Mesenchymal stem cell (in vitro differentiated cells and primary cell): Measurements from ENCODE around the gene CST9.

Experiments used
- DNase-seq: peaks from one replicate; pipeline ENCODE4 v3.0.0-alpha.2; 2013
- H2AFZ ChIP-seq: one replicate; pipeline ENCODE4 v1.6.1; 2013; ENCODE audit warnings: low read depth, mild to moderate bottlenecking, control low read depth, inconsistent platforms, low read length, moderate library complexity
- H2AK5ac ChIP-seq: 2 replicates; pipeline ENCODE4 v1.6.1; 2013; ENCODE audit warnings: low read length, moderate library complexity, mild to moderate bottlenecking, inconsistent platforms; ENCODE audit not compliant: severe bottlenecking
- H2BK120ac ChIP-seq: one replicate; pipeline ENCODE4 v1.6.1; 2013; ENCODE audit warnings: low read depth, mild to moderate bottlenecking, inconsistent platforms, low read length, moderate library complexity
- H2BK12ac ChIP-seq, 2 experiments: one replicate each; pipeline ENCODE4 v1.6.1; 2013; ENCODE audit warnings: inconsistent platforms in 2 of 2, low read length in 2 of 2, mild to moderate bottlenecking in 2 of 2, moderate library complexity in 2 of 2, control low read depth in 1 of 2
- H2BK15ac ChIP-seq: one replicate; pipeline ENCODE4 v1.6.1; 2013; ENCODE audit warnings: mild to moderate bottlenecking, low read depth, inconsistent platforms; ENCODE audit not compliant: poor library complexity, severe bottlenecking
- H2BK5ac ChIP-seq: 2 replicates; pipeline ENCODE4 v1.6.1; 2013; ENCODE audit warnings: low read depth, mild to moderate bottlenecking, low read length, control low read depth, inconsistent platforms; ENCODE audit not compliant: poor library complexity, severe bottlenecking
- H3K14ac ChIP-seq, 2 experiments: one replicate each; pipeline ENCODE4 v1.6.1; 2013; ENCODE audit warnings: inconsistent platforms in 2 of 2, low read length in 2 of 2, control low read depth in 1 of 2, mild to moderate bottlenecking in 1 of 2, moderate library complexity in 1 of 2
- H3K18ac ChIP-seq, 2 experiments: one replicate each; pipeline ENCODE4 v1.6.1; 2013; ENCODE audit warnings: inconsistent platforms in 2 of 2, low read length in 2 of 2, control low read depth in 1 of 2, low read depth in 1 of 2, mild to moderate bottlenecking in 1 of 2
- H3K23ac ChIP-seq, 2 experiments: one replicate each; pipeline ENCODE4 v1.6.1; 2013; ENCODE audit warnings: inconsistent platforms in 2 of 2, low read length in 2 of 2, mild to moderate bottlenecking in 2 of 2, moderate library complexity in 2 of 2, control low read depth in 1 of 2
- H3K27ac ChIP-seq: 2 replicates; pipeline ENCODE4 v1.5.1; 2013; ENCODE audit warnings: mild to moderate bottlenecking, moderate library complexity, low read length, control low read depth, inconsistent platforms; ENCODE audit not compliant: poor library complexity, severe bottlenecking
- H3K27me3 ChIP-seq, 2 experiments: 2 replicates each; pipeline versions ENCODE4 v1.6.1 to v1.7.0; 2013; ENCODE audit warnings: low read length in 2 of 2, mild to moderate bottlenecking in 2 of 2, moderate library complexity in 2 of 2, control low read depth in 1 of 2, inconsistent platforms in 1 of 2; ENCODE audit not compliant: control insufficient read depth in 1 of 2, insufficient read depth in 1 of 2
- H3K36me3 ChIP-seq, 2 experiments: 2 replicates each; pipeline versions ENCODE4 v1.6.1 to v1.7.0; 2013; ENCODE audit warnings: low read length in 2 of 2, control low read depth in 1 of 2, inconsistent platforms in 1 of 2, low read depth in 1 of 2, mild to moderate bottlenecking in 1 of 2; ENCODE audit not compliant: insufficient read depth in 2 of 2, control insufficient read depth in 1 of 2
- H3K4ac ChIP-seq, 2 experiments: one replicate each; pipeline ENCODE4 v1.6.1; 2013; ENCODE audit warnings: inconsistent platforms in 2 of 2, low read length in 2 of 2, mild to moderate bottlenecking in 2 of 2, moderate library complexity in 2 of 2, control low read depth in 1 of 2, low read depth in 1 of 2
- H3K4me1 ChIP-seq: 2 replicates; pipeline ENCODE4 v1.6.1; 2013; ENCODE audit warnings: low read depth, low read length, control low read depth; ENCODE audit not compliant: control insufficient read depth, insufficient read depth
- H3K4me2 ChIP-seq: 2 replicates; pipeline ENCODE4 v1.6.1; 2013; ENCODE audit warnings: low read length, mild to moderate bottlenecking, inconsistent platforms; ENCODE audit not compliant: poor library complexity, severe bottlenecking
- H3K4me3 ChIP-seq, 2 experiments: 2 replicates each; pipeline versions ENCODE4 v1.5.1 to v1.7.0; 2013; ENCODE audit warnings: low read length in 2 of 2, mild to moderate bottlenecking in 2 of 2, control low read depth in 1 of 2, low read depth in 1 of 2; ENCODE audit not compliant: insufficient read depth in 1 of 2
- H3K79me1 ChIP-seq: replicated peaks from 2 replicates; pipeline ENCODE4 v1.6.1; 2013; ENCODE audit warnings: mild to moderate bottlenecking, control low read depth, low read length, inconsistent platforms; ENCODE audit not compliant: poor library complexity, severe bottlenecking
- H3K9ac ChIP-seq: 2 replicates; pipeline ENCODE4 v1.7.0; 2013; ENCODE audit warnings: mild to moderate bottlenecking, low read length, moderate library complexity
- H3K9me3 ChIP-seq: 2 replicates; pipeline ENCODE4 v1.7.0; 2013; ENCODE audit warnings: mild to moderate bottlenecking, low read length; ENCODE audit not compliant: control insufficient read depth
- H4K8ac ChIP-seq: one replicate; pipeline ENCODE4 v1.6.1; 2013; ENCODE audit warnings: inconsistent platforms, mild to moderate bottlenecking, low read length, moderate library complexity
- H4K91ac ChIP-seq: one replicate; pipeline ENCODE4 v1.6.1; 2013; ENCODE audit warnings: mild to moderate bottlenecking, low read length, inconsistent platforms
- WGBS: methylation state at CpG from one replicate; pipeline ENCODE4 v1.1.7; 2013; ENCODE audit warnings: mixed read lengths; 5-methylcytosine and 5-hydroxymethylcytosine counted together

CST9 gene

GRCh38 chr20:23613676-23614075 lies 8.0 kb upstream of the CST9 start:
- no peak overlapping the region for H3K23ac ChIP-seq
- H2BK15ac ChIP-seq = no peak overlapping the region
- H3K36me3 ChIP-seq = no peaks in the 10 kb centered on the region
- no peaks in the 10 kb centered on the region for H3K79me1 ChIP-seq
- H3K4me2 ChIP-seq = no peak overlapping the region
- H3K14ac ChIP-seq = no peak overlapping the region
- peaks cover 0 to 8% of the 10 kb centered on the region in 2 experiments for H3K27me3 ChIP-seq
- no peak overlapping the region for H2BK5ac ChIP-seq
- H2AK5ac ChIP-seq = no peak overlapping the region
- H3K4ac ChIP-seq = no peak overlapping the region
- no peak overlapping the region for H2AFZ ChIP-seq
- H4K91ac ChIP-seq = no peak overlapping the region
- H4K8ac ChIP-seq = peak overlapping the region; percentile 23
- H3K4me1 ChIP-seq = peaks cover 3% of the 10 kb centered on the region
- H3K9me3 ChIP-seq = no peaks in the 10 kb centered on the region
- H3K4me3 ChIP-seq = no peak overlapping the region
- no peak overlapping the region for H3K18ac ChIP-seq
- H2BK12ac ChIP-seq = peak overlapping the region in 1 of 2 experiments; percentile 2
- no peak for DNase-seq
- H2BK120ac ChIP-seq = no peak overlapping the region
- no peak overlapping the region for H3K27ac ChIP-seq
- peak overlapping the region; percentile 47 for H3K9ac ChIP-seq

GRCh38 chr20:23612396-23612795 lies 6.7 kb upstream of the CST9 start:
- Histone ChIP-seq H3K4ac (no peak overlapping the region), H3K27me3 (peaks cover 0 to 8% of the 10 kb centered on the region in 2 experiments), H3K23ac (no peak overlapping the region), H3K27ac (no peak overlapping the region), H2BK5ac (no peak overlapping the region), H4K91ac (no peak overlapping the region), H3K18ac (no peak overlapping the region), H3K79me1 (no peaks in the 10 kb centered on the region), H2BK120ac (no peak overlapping the region), H3K14ac (no peak overlapping the region), H3K9me3 (no peaks in the 10 kb centered on the region), H2AFZ (no peak overlapping the region), H2BK12ac (no peak overlapping the region), H3K4me3 (no peak overlapping the region), H4K8ac (no peak overlapping the region), H3K9ac (no peak overlapping the region), H3K36me3 (no peaks in the 10 kb centered on the region), H3K4me2 (no peak overlapping the region), H2BK15ac (no peak overlapping the region), H2AK5ac (no peak overlapping the region), H3K4me1 (peaks cover 11% of the 10 kb centered on the region)
- no peak for DNase-seq
- 83% methylated on average over 2 of the region's 2 CpGs for WGBS

DNA sequence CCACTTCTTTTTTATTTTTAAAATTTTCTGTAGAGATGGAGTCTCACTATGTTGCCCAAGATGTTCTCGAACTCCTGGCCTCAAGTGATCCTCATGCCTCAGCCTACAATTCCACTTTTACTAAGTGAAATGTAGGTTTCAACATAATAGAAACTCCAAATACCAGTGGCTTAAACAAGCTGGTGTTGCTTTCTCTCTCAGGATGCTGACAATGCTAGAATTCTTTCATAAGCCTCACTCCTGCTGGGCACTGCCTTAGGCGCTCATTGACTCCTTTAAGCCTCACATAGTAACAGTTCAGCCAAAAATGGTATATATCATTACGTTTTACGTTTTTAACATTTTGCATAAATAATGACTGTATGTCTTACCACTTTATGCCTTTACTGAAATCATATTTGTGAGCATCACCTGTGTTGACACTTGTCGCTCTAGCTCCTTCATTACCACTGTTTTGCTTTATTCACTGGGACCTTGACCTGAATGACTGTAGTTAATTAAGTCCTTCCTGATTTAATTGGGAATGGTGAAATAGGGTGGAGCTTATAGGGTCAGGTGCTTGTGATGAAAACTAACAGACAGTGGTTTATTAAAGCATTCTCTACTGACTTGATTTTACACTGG lies 3.9 kb upstream of the CST9 start:
- no peak overlapping the region for H3K23ac ChIP-seq
- no peaks in the 10 kb centered on the region for H3K79me1 ChIP-seq
- H3K9ac ChIP-seq = no peak overlapping the region
- DNase-seq = peak; percentile 46
- no peak overlapping the region for H4K91ac ChIP-seq
- no peak overlapping the region for H3K4me3 ChIP-seq
- H3K14ac ChIP-seq = no peak overlapping the region
- H2AK5ac ChIP-seq = no peak overlapping the region
- H3K27me3 ChIP-seq = peaks cover 0 to 21% of the 10 kb centered on the region in 2 experiments
- H3K4ac ChIP-seq = no peak overlapping the region
- H3K36me3 ChIP-seq = no peaks in the 10 kb centered on the region
- no peak overlapping the region for H2BK12ac ChIP-seq
- H2BK120ac ChIP-seq = no peak overlapping the region
- no peak overlapping the region for H3K18ac ChIP-seq
- H3K27ac ChIP-seq = no peak overlapping the region
- H2AFZ ChIP-seq = no peak overlapping the region
- no peaks in the 10 kb centered on the region for H3K9me3 ChIP-seq
- 97% methylated on average over 5 of the region's 5 CpGs for WGBS
- H3K4me1 ChIP-seq = peaks cover 15% of the 10 kb centered on the region
- H2BK5ac ChIP-seq = no peak overlapping the region
- no peak overlapping the region for H2BK15ac ChIP-seq
- no peak overlapping the region for H3K4me2 ChIP-seq
- H4K8ac ChIP-seq = no peak overlapping the region

DNA sequence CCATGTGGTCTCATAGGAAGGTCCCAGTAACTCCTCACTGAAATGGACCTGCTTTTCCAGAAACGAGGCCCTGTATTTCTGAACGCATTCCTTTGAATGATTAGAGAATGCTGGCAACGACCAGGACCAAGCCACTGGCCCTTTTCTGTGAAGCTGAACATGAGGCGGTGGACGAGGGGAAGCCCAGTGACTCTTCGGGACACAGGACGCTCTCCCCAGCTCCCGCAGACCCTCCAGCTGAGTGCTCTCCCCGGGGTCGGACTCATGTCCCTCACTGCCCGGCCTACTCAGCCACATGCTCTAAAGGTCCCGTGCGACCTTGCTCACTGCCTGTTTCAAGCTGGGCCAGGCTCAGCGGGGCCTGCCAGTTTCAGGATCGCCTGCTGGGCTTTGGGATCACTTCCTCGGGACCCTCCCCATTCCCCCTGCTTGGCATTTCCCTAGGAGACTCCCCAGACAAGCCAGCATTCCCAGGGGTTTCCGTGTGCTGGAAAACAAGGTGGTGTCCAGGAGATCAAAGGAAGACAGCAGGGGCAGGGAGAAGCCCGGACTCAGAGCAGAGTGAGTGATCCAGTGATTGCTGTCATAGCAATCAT lies 2.6 kb upstream of the CST9 start:
- Histone ChIP-seq H2BK120ac (no peak overlapping the region), H4K8ac (peak overlapping the region; percentile 31), H3K18ac (no peak overlapping the region), H4K91ac (peak overlapping the region; percentile 37), H2AK5ac (peak overlapping the region; percentile 21), H3K14ac (no peak overlapping the region), H2AFZ (no peak overlapping the region), H3K4me1 (peaks cover 15% of the 10 kb centered on the region), H3K9ac (no peak overlapping the region), H3K9me3 (no peaks in the 10 kb centered on the region), H3K27me3 (peaks cover 0 to 34% of the 10 kb centered on the region in 2 experiments), H3K4me2 (no peak overlapping the region), H3K4me3 (no peak overlapping the region), H3K4ac (no peak overlapping the region), H3K36me3 (no peaks in the 10 kb centered on the region), H2BK15ac (no peak overlapping the region), H3K27ac (no peak overlapping the region), H2BK5ac (no peak overlapping the region), H3K23ac (no peak overlapping the region), H3K79me1 (no peaks in the 10 kb centered on the region), H2BK12ac (peak overlapping the region in 1 of 2 experiments; percentile 63)
- DNase-seq = no peak
- WGBS = 79% methylated on average over 17 of the region's 18 CpGs
